GM08714 (cell line): Measurements from ENCODE around the gene CKLF.

Experiments
- H3K4me3 ChIP-seq: fragments of 200-500 bp; sonication (Bioruptor generic); 2 replicates; pipeline ENCODE4 v1.5.1; 2014; ENCODE audit warnings: mild to moderate bottlenecking, low read length, inconsistent platforms
- ZNF274 ChIP-seq: IDR thresholded peaks from 2 replicates; pipeline ENCODE4 v1.6.1; 2012; ENCODE audit warnings: mild to moderate bottlenecking, low read depth, low read length

The CKLF gene

DNA sequence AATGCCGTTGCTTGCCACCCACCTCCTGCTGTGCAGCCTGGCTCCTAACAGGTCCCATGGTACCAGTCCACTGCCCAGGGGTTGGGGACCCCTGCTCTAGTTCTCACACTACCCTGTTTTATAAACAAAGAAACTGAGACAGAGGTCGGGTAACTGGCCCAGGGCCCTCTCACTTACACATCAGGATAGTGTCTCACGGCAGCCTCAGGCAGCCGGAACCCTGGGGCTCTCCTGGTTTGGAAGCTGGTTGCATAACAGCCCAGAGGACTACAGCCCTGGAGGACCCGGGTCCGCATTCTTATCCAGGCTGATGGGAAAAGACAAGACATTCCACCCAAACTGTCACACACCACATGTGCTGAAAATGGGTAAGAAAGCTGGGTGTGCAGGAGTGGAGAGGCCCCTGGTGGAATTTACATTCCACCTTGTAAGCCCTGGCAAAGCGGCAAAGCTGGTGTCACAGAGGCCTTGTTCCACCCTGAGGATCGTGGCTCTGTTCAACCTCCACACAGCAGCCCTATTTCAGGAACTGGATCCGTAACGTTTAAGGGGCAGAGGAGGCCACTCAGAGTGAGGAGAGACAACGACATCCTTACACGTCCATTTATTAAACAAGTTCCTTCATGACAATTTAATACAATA lies 61.9 kb downstream of the CKLF start:
- no peak overlapping the region for H3K4me3 ChIP-seq
- no peak for TF ChIP-seq ZNF274
